GM18499 (cell line): ENCODE measurements around the gene LIMS1.
"Not testable (repeated sequence)": the region's sequence is repeated elsewhere in the genome, so short reads cannot be mapped to it uniquely, and the experiment has no call there.

Source experiments
- ATAC-seq: cut with Tn5 transposase; IDR thresholded peaks from one replicate; pipeline ENCODE4 v1.9.1; 2021; ENCODE audit warnings: moderate number of reproducible peaks; ENCODE audit not compliant: insufficient read depth, unreplicated experiment

The LIMS1 gene

GRCh38 chr2:108548208-108549003, 14.1 kb downstream of the LIMS1 start:
- ATAC-seq: no peak

DNA sequence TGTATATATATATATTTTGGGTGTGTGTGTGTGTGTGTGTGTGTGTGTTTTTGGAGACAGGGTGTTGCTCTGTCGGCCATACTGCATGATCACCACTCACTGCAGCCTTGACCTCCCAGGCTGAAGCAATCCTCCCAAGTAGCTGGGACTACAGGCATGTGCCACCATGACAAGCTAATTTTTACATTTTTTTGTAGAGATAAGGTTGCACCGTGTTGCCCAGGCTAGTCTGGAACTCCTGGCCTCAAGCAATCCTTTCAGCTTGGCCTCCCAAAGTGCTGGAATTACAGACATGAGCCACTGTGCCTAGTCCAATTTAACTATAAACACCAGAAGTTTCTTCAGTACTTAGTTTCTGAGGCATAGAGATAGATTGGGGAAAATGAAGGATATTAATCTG, 18.3 kb downstream of the LIMS1 start:
- no peak for ATAC-seq

DNA sequence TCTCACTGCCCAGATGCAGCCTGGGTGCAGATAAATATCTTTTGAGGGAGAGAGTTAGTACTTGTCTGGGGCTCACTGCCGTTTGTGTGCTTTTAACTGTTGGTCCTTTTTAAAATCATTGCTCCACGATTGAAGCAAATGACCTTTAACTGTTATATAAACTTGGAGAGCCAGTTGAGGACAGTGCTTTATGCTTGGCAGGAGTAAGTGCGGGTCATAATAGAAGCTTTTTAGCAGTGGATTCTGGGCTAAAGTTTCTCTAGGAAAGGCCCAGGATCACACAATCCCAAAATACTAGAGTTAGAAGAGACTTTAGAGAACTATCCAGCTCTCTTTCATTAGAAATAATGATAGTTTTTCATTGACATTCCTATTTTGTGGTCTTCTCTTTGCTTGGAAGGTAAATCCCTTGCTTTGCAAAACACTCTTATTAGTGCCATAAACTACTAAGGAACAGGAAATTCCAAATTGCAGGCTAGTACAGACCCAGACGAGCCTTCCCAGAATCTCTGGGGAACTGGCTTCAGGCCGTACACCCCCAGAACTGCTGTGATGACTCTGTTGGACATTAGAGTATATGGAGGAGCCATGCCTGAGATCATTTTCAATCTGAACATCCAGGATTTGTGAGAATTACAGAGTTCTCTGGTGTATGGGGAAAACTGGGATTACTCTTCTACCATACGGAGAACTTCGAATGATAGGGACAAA, 19.1 kb downstream of the LIMS1 start:
- no peak for ATAC-seq

DNA sequence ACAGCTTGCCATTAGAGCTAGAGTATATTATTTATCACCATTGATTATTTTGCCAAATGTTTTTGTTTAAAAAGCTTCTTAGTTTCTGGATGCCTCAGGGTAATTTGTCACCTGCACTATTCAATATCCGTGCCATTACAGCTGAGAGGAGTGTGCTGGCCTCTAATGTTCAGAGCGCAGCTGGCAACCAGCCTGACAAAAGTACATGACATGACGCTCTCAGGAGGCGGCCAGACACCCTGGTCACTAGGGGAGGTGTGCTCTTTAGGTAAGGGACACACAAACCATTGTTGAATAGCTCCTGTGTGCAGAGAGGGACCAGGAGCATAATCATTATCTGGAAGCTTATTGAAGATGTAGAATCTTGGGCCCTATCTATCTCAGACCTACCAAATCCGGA, 20.3 kb downstream of the LIMS1 start:
- no peak for ATAC-seq

GRCh38 chr2:108555572-108555971, 21.3 kb downstream of the LIMS1 start:
- no peak for ATAC-seq

DNA sequence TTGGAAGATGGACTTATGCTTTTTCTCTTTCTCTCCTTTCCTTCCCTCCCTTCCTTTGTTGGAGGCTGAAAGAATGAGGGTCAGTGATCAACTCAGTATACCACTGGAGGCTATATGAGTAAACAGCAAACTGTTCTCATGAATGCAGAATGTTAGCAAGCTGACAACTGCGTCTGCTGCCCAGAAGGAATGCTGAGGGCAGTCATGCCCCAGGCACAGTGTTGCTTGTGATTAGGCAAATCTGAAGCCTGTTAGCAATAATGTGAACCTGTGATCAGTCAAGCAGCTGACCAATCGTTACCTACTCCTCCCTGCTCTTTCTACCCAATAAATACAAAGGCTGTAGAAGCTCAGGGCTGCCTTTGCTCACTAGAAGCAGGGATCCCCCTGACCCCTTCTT, 22.3 kb downstream of the LIMS1 start:
- not testable (repeated sequence) for ATAC-seq

GRCh38 chr2:108560241-108560811, 26.1 kb downstream of the LIMS1 start:
- ATAC-seq: no peak

- no peak for ATAC-seq
These were observed 26.7 kb downstream of the LIMS1 start for GRCh38 chr2:108560895-108561530.

DNA sequence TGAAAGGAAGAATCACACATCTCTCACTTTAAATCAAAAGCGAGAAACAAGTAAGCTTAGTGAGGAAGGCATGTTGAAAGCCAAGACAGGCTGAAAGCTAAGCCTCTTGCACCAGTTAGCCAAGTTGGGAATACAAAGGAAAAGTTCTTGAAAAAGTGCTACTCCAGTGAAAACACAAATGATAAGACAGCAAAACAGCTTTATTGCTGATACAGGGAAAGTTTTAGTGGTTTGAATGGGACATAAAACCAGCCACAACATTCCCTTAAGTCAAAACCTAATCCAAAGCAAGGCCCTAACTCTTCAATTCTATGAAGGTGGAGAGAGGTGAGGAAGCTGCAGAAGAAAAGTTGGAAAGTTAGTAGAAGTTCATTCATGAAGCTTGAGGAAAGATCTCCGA, 28.0 kb downstream of the LIMS1 start:
- no peak for ATAC-seq

DNA sequence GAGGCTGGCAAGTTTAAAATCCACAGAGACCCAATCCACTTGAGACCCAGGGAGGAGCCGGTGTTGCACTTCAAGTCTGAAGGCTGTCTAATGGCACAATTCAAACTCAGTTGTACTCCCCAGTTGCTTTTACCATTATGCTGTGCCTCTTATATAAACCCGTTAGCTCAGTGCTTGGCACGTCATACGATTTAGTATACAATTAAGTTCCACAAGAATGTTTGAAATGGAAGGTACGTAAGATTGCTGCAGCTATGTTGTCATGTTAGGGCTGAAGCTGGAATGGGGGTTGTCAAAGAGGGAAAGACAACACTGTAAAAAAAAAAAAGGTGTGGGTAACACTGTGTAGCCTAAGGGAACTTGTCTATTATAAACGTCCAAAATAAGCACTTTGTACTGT, 30.2 kb downstream of the LIMS1 start:
- ATAC-seq: no peak

DNA sequence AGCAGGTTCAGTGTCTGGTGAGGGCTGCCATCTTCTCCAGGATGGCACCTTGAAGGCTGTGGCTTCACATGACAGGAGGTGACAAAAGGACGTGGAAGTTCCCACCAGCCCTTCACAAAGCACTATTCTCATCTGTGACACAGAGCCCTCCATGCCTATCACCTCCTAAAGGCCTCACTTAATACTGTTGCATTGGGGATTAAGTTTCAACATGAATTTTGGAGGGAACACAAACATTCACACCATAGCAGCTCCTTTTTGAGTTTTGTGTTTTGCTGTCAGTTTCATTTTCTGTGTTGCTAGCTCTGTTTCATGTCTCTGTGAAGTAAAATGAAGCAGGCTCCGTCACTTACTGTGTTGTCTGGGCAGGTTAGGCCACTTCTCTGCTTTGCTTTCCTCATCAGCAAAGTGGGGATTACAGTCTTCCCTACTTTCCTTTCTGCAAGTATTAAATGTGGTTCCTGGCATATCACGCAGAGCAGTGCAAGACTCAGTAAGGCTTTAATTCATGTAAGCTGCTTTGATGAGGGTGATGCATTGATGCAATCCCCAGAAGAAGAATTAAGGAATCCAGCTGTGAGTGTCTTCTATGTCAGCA, 31.6 kb downstream of the LIMS1 start:
- no peak for ATAC-seq

GRCh38 chr2:108570416-108570815, 36.1 kb downstream of the LIMS1 start:
- no peak for ATAC-seq

DNA sequence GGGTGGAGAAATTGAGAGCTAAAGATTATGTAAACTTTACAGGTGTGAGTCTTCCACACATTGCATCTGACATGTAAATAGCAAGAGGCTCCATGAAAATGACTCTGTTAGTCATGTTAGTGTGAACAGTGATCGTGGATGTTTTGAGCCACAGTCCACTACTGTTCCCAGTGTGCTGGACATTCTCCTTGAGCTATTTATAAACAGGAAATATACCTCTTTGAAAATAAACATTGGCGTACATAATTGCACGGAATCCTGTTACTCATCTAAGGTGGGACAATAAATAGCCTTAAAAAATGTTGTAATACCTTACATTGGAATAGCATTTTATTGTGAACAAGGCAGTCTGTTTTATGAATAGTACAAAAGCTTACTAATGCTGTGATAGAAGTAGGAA, 37.0 kb downstream of the LIMS1 start:
- ATAC-seq: no peak

- ATAC-seq: no peak
These were observed 38.8 kb downstream of the LIMS1 start for GRCh38 chr2:108573061-108573460.

DNA sequence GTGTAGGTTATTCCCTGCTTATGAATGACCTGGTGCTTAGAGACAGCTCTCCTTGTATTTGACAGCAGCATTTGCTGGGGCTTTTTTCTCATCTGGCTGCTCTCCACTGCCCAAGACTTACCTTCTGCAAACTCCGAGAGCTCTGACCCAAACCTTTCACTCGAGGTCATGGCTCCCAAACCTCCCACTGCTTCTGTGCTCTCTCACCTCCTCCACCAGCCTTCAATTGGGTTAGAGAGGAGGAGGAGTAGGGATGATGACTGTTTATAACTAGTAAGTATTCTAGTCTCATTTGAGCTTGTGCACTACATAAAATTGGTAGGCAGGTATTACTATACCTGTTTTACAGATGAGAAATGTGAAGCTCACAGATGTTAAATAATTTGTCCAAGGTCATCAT, 40.1 kb downstream of the LIMS1 start:
- no peak for ATAC-seq

GRCh38 chr2:108575132-108575966, 41.1 kb downstream of the LIMS1 start:
- peak; percentile 66 for ATAC-seq

DNA sequence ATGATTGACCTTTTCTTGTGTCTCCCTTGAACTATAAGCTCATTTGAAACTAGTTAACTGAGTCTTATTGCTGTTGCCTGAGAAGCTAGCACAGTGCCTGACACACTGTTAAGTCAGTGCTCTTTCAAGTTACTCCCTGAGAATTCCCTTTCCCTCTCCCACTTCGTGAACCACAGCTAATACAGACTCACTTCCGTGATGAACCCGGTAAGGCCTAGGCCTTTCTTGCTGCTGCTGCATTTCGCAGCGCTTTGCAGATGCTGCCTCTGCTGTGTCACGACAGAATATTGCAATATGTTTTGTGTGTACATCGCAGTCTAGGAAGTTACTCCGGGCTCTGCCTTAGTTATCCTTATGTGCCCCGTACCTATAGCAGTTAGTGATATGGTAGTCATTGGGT, 42.8 kb downstream of the LIMS1 start:
- no peak for ATAC-seq

- ATAC-seq: no peak
These were observed 45.4 kb downstream of the LIMS1 start for GRCh38 chr2:108579623-108580022.

- ATAC-seq: no peak
These were observed 45.8 kb downstream of the LIMS1 start for GRCh38 chr2:108580050-108580449.
